Measurements from ENCODE around the gene SLC22A3. TPM values are rescaled to one million over a fixed set of nuclear protein-coding genes. Genes with fewer than 3 reads are reported as not detected.

The SLC22A3 gene
- total and polyA plus RNA-seq, 2 donors from 2014 or later: 6.4 to 7.4 TPM

GRCh38 chr6:160457823-160458222 lies 109.6 kb downstream of the SLC22A3 start:
- no peak for TF ChIP-seq CTCF (IDR thresholded peaks at IDR 0.05; ENCODE audit: borderline replicate concordance, extremely low read depth, insufficient read depth)
- no peak for FAIRE-seq
- intact Hi-C loops (cut with DNase I): no loop called here
- Histone ChIP-seq H3K9me3 (ENCODE audit: control insufficient read depth in 2 of 3, insufficient read depth in 1 of 3, low read length in 3 of 3) (no peaks in the 10 kb centered on the region), H3K9ac (ENCODE audit: low read length in 3 of 3) (no peak overlapping the region), H3K27me3 (ENCODE audit: control insufficient read depth, insufficient read depth, low read length) (no peaks in the 10 kb centered on the region), H3K27ac (ENCODE audit: low read depth in 2 of 2, low read length in 2 of 2) (no peak overlapping the region), H3K4me3 (ENCODE audit: low read length in 3 of 3) (no peak overlapping the region), H3K4me1 (ENCODE audit: control insufficient read depth in 2 of 3, insufficient read depth in 2 of 3, low read depth in 1 of 3, low read length in 3 of 3) (peaks cover 0 to 2% (median 0%) of the 10 kb centered on the region in 3 donors), H3K36me3 (ENCODE audit: control insufficient read depth in 2 of 3, insufficient read depth in 3 of 3, low read length in 3 of 3) (no peaks in the 10 kb centered on the region)
- no peak for DNase-seq

DNA sequence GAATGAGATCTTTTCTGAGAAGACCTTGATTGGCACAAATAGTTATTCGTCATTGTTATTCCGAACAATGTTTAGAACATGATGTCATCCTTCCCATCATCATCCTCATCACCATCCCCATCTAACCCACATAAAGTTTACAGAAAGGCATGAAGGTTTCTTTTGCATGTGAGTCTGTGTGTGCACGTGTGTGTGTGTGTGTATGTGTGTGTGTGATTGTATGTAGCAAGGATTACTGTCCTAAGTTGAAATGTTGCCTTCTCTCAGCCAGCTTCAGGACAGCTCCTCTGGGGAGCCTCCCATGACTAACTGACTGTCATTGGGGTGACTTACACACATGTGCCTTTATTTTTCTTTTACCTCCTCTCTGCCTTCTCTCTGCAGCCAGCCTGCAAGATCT lies 113.5 kb downstream of the SLC22A3 start:
- intact Hi-C loops (cut with DNase I): no loop called here
- no peak for TF ChIP-seq CTCF (IDR thresholded peaks at IDR 0.05; ENCODE audit: borderline replicate concordance, extremely low read depth, insufficient read depth)
- Histone ChIP-seq H3K9ac (ENCODE audit: low read length in 3 of 3) (no peak overlapping the region), H3K27me3 (ENCODE audit: control insufficient read depth, insufficient read depth, low read length) (no peaks in the 10 kb centered on the region), H3K36me3 (ENCODE audit: control insufficient read depth in 2 of 3, insufficient read depth in 3 of 3, low read length in 3 of 3) (no peaks in the 10 kb centered on the region), H3K9me3 (ENCODE audit: control insufficient read depth in 2 of 3, insufficient read depth in 1 of 3, low read length in 3 of 3) (no peaks in the 10 kb centered on the region), H3K27ac (ENCODE audit: low read depth in 2 of 2, low read length in 2 of 2) (no peak overlapping the region), H3K4me1 (ENCODE audit: control insufficient read depth in 2 of 3, insufficient read depth in 2 of 3, low read depth in 1 of 3, low read length in 3 of 3) (no peaks in the 10 kb centered on the region), H3K4me3 (ENCODE audit: low read length in 3 of 3) (no peak overlapping the region)
- FAIRE-seq: no peak
- DNase-seq: no peak

DNA sequence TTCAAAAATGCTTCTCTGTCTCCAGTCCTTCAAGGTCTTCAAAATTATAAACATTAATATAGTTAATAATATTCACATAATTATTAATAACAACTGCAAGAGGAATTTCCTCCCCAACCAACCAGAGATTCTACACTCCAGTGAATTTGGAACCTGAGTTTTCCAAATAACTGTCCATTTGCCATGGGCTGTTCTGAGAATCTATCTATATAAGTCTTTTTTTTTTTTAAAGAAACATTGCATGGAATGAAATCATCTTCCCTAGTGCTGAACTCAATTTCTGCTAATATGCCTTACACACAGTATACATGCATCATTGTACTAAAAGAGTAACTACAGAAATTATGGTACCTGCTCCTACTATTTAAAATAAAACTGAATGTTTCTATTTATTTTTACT lies 113.9 kb downstream of the SLC22A3 start:
- FAIRE-seq: no peak
- no peak overlapping the region for H3K9ac ChIP-seq (ENCODE audit: low read length in 3 of 3)
- no peak overlapping the region for H3K27ac ChIP-seq (ENCODE audit: low read depth in 2 of 2, low read length in 2 of 2)

More for the DNA sequence above, 113.9 kb downstream of the SLC22A3 start:
- DNase-seq: no peak
- Histone ChIP-seq H3K36me3 (ENCODE audit: control insufficient read depth in 2 of 3, insufficient read depth in 3 of 3, low read length in 3 of 3) (no peaks in the 10 kb centered on the region), H3K4me3 (ENCODE audit: low read length in 3 of 3) (no peak overlapping the region), H3K9me3 (ENCODE audit: control insufficient read depth in 2 of 3, insufficient read depth in 1 of 3, low read length in 3 of 3) (no peaks in the 10 kb centered on the region), H3K4me1 (ENCODE audit: control insufficient read depth in 2 of 3, insufficient read depth in 2 of 3, low read depth in 1 of 3, low read length in 3 of 3) (no peaks in the 10 kb centered on the region), H3K27me3 (ENCODE audit: control insufficient read depth, insufficient read depth, low read length) (no peaks in the 10 kb centered on the region)
- no peak for TF ChIP-seq CTCF (IDR thresholded peaks at IDR 0.05; ENCODE audit: borderline replicate concordance, extremely low read depth, insufficient read depth)
- intact Hi-C loops (cut with DNase I): no loop called here
